Activated naive CD8-positive, alpha-beta T cell treated with anti-CD3 and anti-CD28 coated beads, Interleukin-2, amount 10 ng/mL, durations not matched to agents 7 days and 5 days (primary cell): ENCODE measurements around the gene TAS1R1. TPM values are rescaled to one million over a fixed set of nuclear protein-coding genes. Genes with fewer than 3 reads are reported as not detected.

ENCODE experiments used
- ATAC-seq: fragments of 150-1000 bp; cut with Tn5 transposase; one replicate; pipeline ENCODE4 v1.10.0; 2021; ENCODE audit warnings: low read depth, moderate library complexity
- POLR2A ChIA-PET: fragments of 350-600 bp; sonication (Branson Sonifier 250); formaldehyde crosslinking; loops from one replicate; lab custom pipeline; 2021; ENCODE audit warnings: antibody characterized with exemption; lab: Charles Lee
- DNase-seq: peaks from one replicate; pipeline ENCODE4 v3.0.0; 2021
- H3K27ac Mint-ChIP-seq: one replicate; pipeline ENCODE4 v1.8.0; 2022; ENCODE audit warnings: mild to moderate bottlenecking, mixed read lengths
- H3K27me3 Mint-ChIP-seq: one replicate; pipeline ENCODE4 v1.8.0; 2022; ENCODE audit warnings: mild to moderate bottlenecking, moderate library complexity, mixed read lengths
- H3K36me3 Mint-ChIP-seq: one replicate; pipeline ENCODE4 v1.8.0; 2021; ENCODE audit warnings: mild to moderate bottlenecking, mixed read lengths
- H3K4me1 Mint-ChIP-seq: one replicate; pipeline ENCODE4 v1.8.0; 2021; ENCODE audit warnings: mixed read lengths
- H3K4me3 Mint-ChIP-seq: one replicate; pipeline ENCODE4 v1.8.0; 2022; ENCODE audit warnings: mild to moderate bottlenecking, moderate library complexity, mixed read lengths
- H3K9me3 Mint-ChIP-seq: one replicate; pipeline ENCODE4 v1.8.0; 2021; ENCODE audit warnings: mixed read lengths
- total RNA-seq, 2 experiments: library from RNA; stranded (reverse); gene quantifications; one replicate each; pipeline ENCODE4 v1.2.3, GENCODE V29; 2021

Gene TAS1R1
- total RNA-seq, 2 experiments from 2014 or later: not detected

DNA sequence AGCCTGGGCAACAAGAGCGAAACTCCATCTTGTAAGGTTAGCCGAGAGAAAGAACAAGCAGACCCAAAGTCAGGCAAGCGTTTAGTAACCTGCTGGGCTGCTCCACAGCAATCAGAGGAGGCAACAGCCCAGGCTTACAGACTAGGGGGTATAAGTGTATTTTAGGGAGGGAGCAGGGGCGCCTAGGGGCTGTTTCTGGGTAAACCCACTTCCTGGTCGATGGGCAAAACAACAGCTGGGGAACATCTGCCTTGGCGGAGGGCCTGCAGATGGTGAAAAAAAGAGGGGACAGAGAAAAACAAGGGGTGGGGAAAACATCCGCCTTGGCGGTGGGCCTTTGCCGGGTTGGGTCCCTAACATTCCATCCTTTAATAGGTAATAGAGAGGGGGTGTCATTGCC is 5.2 kb downstream of the TAS1R1 start:
- Mint-ChIP-seq H3K4me1 (peaks cover 5% of the 10 kb centered on the region), H3K36me3 (no peaks in the 10 kb centered on the region), H3K27me3 (peaks cover 2% of the 10 kb centered on the region), H3K9me3 (no peaks in the 10 kb centered on the region), H3K4me3 (no peak overlapping the region), H3K27ac (peak overlapping the region; percentile 27)
- ATAC-seq: no peak
- POLR2A ChIA-PET: no interaction called here
- no peak for DNase-seq

DNA sequence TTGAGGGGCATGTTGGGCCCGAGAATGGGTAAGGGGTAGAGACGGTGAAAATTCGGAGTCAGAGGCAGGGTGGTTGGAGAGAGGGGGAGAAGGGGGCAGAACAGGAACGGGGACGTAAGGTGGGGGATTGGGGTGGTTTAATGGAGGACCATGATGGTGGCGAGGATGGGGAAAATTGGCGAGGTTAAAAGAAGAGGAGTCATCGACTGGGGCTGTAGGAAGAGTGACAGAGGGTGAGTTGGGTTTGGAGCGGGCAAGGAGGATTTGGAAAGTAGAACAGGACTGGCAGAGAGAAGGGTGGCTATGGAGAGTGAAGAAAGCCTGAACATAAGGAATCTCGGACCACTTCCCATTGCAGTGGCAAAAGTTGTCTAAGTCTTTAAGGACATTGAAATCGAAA is 13.9 kb downstream of the TAS1R1 start:
- Mint-ChIP-seq H3K4me3 (no peak overlapping the region), H3K4me1 (peaks cover 17% of the 10 kb centered on the region), H3K36me3 (no peaks in the 10 kb centered on the region), H3K9me3 (peaks cover 2% of the 10 kb centered on the region), H3K27ac (no peak overlapping the region), H3K27me3 (peaks cover 8% of the 10 kb centered on the region)
- POLR2A ChIA-PET: no interaction called here
- DNase-seq: no peak
- no peak for ATAC-seq

DNA sequence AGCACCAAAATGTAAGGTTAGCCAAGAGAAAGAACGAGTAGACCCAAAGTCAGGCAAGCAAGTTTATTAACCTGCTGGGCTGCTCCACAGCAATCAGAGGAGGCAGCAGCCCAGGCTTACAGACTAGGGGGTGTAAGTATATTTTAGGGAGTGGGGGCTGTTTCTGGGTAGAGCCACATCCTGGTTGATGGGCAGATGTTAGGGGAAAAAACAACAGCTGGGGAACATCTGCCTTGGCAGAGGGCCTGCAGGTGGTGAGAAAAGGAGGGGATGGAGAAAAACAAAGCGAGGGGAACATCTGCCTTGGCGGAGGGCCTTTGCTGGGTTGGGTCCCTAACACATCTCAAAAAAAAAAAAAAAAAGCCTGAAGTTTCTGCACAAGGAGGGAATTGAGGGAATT is 15.0 kb downstream of the TAS1R1 start:
- Mint-ChIP-seq H3K9me3 (peaks cover 2% of the 10 kb centered on the region), H3K4me3 (no peak overlapping the region), H3K27me3 (peaks cover 8% of the 10 kb centered on the region), H3K36me3 (no peaks in the 10 kb centered on the region), H3K27ac (no peak overlapping the region), H3K4me1 (peaks cover 17% of the 10 kb centered on the region)
- no peak for DNase-seq
- POLR2A ChIA-PET: interaction anchor here (1.7 kb wide), 1 partner anchor 11 kb away, joined by 6 read pairs; no protein-coding TSS in a partner anchor
- no peak for ATAC-seq

DNA sequence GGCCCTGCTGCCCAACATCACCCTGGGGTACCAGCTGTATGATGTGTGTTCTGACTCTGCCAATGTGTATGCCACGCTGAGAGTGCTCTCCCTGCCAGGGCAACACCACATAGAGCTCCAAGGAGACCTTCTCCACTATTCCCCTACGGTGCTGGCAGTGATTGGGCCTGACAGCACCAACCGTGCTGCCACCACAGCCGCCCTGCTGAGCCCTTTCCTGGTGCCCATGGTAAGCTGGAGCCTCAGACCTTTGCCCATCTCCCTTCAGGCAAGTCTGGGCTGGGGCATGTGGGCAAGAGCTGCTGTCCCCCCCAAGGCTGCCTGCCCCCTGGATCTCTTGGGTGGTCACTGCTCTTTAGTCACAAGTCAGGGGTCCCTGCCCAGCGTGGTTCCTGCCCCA is 15.9 kb downstream of the TAS1R1 start:
- POLR2A ChIA-PET: interaction anchor here (1.2 to 1.7 kb wide), 2 partner anchors 10 to 29 kb away, joined by 3 to 6 read pairs; no protein-coding TSS in a partner anchor
- DNase-seq (no peak), ATAC-seq (no peak)
- Mint-ChIP-seq H3K27ac (no peak overlapping the region), H3K36me3 (no peaks in the 10 kb centered on the region), H3K27me3 (peaks cover 8% of the 10 kb centered on the region), H3K9me3 (peaks cover 2% of the 10 kb centered on the region), H3K4me1 (peaks cover 17% of the 10 kb centered on the region), H3K4me3 (no peak overlapping the region)

DNA sequence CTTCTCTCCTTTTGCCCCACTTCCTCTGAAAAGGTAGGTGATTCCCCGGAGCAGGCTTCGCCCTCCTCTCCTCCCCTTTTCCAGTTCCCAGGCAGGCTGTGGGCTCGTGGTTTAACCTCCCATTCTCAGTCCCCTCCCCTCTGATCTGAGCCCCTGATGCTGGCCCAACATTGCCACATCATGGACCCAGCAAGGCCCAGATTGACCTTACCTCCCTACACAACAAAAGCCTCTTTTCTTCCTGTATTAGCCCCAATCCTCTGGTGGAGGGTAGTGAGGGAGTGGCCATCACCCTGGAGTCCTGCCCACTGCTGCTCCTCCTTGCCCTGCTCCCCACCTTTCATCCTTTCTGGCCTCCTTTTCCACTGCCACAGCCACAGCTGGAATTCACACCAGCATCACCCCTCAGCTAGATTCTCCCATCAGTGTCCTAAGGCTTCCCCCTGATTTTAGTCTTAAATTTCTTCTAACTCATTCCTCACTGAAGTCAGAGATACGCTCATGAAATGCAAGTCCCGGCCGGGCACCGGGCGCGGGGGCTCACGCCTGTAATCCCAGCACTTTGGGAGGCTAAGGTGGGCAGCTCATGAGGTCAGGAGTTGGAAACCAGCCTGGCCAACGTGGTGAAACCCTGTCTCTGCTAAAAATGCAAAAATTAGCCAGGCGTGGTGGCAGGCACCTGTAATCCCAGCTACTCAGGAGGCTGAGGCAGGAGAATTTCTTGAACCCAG is 17.7 kb downstream of the TAS1R1 start:
- POLR2A ChIA-PET: no interaction called here
- Mint-ChIP-seq H3K36me3 (no peaks in the 10 kb centered on the region), H3K4me3 (no peak overlapping the region), H3K4me1 (peaks cover 17% of the 10 kb centered on the region), H3K27ac (peak overlapping the region; percentile 68), H3K27me3 (peaks cover 10% of the 10 kb centered on the region), H3K9me3 (peaks cover 2% of the 10 kb centered on the region)
- DNase-seq (no peak), ATAC-seq (no peak)

DNA sequence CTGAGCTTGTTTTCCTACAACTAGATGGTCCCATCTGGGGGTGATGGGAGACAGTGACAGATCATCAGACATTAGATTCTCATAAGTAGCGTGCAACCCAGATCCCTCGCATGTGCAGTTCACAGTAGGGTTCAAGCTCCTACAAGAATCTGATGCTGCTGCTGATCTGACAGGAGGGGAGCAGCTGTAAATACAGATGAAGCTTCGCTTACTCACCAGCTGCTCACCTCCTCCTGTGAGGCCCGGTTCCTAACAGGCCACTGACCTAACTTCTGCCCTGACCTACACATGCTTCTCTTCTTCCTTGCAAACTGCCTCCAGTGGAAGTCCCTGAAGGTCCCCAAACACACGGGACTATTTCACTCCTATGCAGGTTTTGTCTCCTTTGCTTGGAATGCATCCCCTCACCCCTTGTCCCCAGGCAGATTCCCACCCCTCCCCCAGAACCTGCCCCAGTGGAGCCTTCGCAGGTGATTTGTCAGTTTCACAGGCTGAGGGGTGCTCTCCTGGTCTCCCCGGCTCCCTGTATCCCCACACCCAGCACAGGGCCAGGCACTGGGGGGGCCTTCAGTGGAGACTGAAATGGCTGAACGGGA is 19.0 kb downstream of the TAS1R1 start:
- no peak for ATAC-seq
- no peak for DNase-seq
- no peaks in the 10 kb centered on the region for H3K36me3 Mint-ChIP-seq
- peaks cover 18% of the 10 kb centered on the region for H3K4me1 Mint-ChIP-seq
- H3K9me3 Mint-ChIP-seq: peaks cover 2% of the 10 kb centered on the region
- peaks cover 9% of the 10 kb centered on the region for H3K27me3 Mint-ChIP-seq
- POLR2A ChIA-PET: no interaction called here
- no peak overlapping the region for H3K27ac Mint-ChIP-seq
- no peak overlapping the region for H3K4me3 Mint-ChIP-seq

DNA sequence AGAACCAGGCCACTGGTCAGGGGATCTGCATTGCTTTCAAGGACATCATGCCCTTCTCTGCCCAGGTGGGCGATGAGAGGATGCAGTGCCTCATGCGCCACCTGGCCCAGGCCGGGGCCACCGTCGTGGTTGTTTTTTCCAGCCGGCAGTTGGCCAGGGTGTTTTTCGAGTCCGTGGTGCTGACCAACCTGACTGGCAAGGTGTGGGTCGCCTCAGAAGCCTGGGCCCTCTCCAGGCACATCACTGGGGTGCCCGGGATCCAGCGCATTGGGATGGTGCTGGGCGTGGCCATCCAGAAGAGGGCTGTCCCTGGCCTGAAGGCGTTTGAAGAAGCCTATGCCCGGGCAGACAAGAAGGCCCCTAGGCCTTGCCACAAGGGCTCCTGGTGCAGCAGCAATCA is 19.7 kb downstream of the TAS1R1 start:
- POLR2A ChIA-PET: no interaction called here
- Mint-ChIP-seq H3K9me3 (peaks cover 2% of the 10 kb centered on the region), H3K4me3 (no peak overlapping the region), H3K4me1 (peaks cover 19% of the 10 kb centered on the region), H3K27ac (no peak overlapping the region), H3K27me3 (peaks cover 2% of the 10 kb centered on the region), H3K36me3 (peaks cover under 1% of the 10 kb centered on the region)
- ATAC-seq (no peak), DNase-seq (no peak)

DNA sequence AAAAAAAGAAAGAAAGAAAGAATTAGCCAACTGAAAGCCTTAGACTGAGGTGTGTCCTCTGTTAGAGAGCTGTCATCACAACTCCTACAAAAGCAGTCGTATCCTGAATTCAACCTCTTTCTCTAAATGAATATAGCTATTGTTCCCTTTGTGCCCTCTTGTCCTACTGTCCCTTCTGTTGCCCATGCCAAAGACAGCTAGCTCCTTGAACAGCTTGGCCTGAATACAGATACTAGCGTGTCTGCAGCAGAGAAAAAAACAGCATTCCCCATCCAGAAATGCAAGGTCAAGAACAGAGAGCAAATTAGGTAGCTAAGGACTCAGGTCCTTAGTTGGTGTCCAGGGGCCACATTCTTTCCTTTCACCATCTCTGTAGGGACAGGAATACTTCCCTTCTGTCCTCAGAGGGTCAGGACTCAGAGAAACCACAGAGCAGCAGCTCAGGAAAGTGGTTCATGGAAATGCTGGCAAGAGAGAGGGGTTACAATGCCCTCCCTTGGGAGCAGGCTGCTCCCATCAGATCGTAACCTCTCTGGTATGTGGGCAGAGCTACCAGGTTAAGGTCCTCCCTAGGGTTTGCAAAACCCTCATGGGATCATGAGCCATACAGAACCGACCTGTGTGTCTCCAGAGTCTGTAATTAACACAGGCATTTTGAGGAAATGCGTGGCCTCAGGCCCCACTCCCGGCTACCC is 22.9 kb downstream of the TAS1R1 start:
- Mint-ChIP-seq H3K4me1 (peaks cover 23% of the 10 kb centered on the region), H3K27ac (no peak overlapping the region), H3K4me3 (no peak overlapping the region), H3K9me3 (no peaks in the 10 kb centered on the region), H3K27me3 (peaks cover 2% of the 10 kb centered on the region), H3K36me3 (peaks cover 1% of the 10 kb centered on the region)
- no peak for DNase-seq
- POLR2A ChIA-PET: interaction anchor here (1.5 kb wide), 1 partner anchor 24 kb away, joined by 4 read pairs; the partner anchor contains the start of genes NOL9 and TAS1R1
- no peak for ATAC-seq

DNA sequence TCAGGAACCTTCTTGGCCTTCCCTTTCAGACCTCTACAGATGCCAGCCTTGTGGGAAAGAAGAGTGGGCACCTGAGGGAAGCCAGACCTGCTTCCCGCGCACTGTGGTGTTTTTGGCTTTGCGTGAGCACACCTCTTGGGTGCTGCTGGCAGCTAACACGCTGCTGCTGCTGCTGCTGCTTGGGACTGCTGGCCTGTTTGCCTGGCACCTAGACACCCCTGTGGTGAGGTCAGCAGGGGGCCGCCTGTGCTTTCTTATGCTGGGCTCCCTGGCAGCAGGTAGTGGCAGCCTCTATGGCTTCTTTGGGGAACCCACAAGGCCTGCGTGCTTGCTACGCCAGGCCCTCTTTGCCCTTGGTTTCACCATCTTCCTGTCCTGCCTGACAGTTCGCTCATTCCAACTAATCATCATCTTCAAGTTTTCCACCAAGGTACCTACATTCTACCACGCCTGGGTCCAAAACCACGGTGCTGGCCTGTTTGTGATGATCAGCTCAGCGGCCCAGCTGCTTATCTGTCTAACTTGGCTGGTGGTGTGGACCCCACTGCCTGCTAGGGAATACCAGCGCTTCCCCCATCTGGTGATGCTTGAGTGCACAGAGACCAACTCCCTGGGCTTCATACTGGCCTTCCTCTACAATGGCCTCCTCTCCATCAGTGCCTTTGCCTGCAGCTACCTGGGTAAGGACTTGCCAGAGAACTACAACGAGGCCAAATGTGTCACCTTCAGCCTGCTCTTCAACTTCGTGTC is 23.7 kb downstream of the TAS1R1 start:
- peak overlapping the region; percentile 97 for H3K4me3 Mint-ChIP-seq
- ATAC-seq: no peak
- POLR2A ChIA-PET: interaction anchor here (1.5 to 2.6 kb wide), 3 partner anchors 13 to 25 kb away, joined by 4 to 16 read pairs (median 4); partner anchors contain the start of genes NOL9 and TAS1R1

DNA sequence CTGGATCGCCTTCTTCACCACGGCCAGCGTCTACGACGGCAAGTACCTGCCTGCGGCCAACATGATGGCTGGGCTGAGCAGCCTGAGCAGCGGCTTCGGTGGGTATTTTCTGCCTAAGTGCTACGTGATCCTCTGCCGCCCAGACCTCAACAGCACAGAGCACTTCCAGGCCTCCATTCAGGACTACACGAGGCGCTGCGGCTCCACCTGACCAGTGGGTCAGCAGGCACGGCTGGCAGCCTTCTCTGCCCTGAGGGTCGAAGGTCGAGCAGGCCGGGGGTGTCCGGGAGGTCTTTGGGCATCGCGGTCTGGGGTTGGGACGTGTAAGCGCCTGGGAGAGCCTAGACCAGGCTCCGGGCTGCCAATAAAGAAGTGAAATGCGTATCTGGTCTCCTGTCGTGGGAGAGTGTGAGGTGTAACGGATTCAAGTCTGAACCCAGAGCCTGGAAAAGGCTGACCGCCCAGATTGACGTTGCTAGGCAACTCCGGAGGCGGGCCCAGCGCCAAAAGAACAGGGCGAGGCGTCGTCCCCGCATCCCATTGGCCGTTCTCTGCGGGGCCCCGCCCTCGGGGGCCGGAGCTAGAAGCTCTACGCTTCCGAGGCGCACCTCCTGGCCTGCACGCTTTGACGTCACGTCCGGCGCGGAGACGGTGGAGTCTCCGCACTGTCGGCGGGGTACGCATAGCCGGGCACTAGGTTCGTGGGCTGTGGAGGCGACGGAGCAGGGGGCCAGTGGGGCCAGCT is 24.4 kb downstream of the TAS1R1 start, which contains the start of gene ZBTB48:
Gene ZBTB48 (plus strand): TSS at position 621 of the 745 bp plus-strand sequence. CDS start 616 bp downstream, outside the sequence.
- Mint-ChIP-seq H3K9me3 (no peaks in the 10 kb centered on the region), H3K36me3 (peaks cover 2% of the 10 kb centered on the region), H3K27ac (peak within 1 kb of the TSS; percentile 98), H3K4me3 (peak within 1 kb of the TSS; percentile 97), H3K27me3 (peaks cover 2% of the 10 kb centered on the region), H3K4me1 (peaks cover 24% of the 10 kb centered on the region)
- peak; percentile 98 for ATAC-seq
- DNase-seq: peak; percentile 97
- POLR2A ChIA-PET: interaction anchor here (0.6 to 4.9 kb wide), 11 partner anchors 12 to 88 kb away, joined by 3 to 41 read pairs (median 5); partner anchors contain the start of genes KLHL21, NOL9, PHF13 and PLEKHG5

More for the DNA sequence above, 23.7 kb downstream of the TAS1R1 start:
- H3K27me3 Mint-ChIP-seq: peaks cover 2% of the 10 kb centered on the region
- H3K27ac Mint-ChIP-seq: peak overlapping the region; percentile 98
- H3K9me3 Mint-ChIP-seq: no peaks in the 10 kb centered on the region
- H3K36me3 Mint-ChIP-seq: peaks cover 1% of the 10 kb centered on the region
- no peak for DNase-seq
- H3K4me1 Mint-ChIP-seq: peaks cover 23% of the 10 kb centered on the region

DNA sequence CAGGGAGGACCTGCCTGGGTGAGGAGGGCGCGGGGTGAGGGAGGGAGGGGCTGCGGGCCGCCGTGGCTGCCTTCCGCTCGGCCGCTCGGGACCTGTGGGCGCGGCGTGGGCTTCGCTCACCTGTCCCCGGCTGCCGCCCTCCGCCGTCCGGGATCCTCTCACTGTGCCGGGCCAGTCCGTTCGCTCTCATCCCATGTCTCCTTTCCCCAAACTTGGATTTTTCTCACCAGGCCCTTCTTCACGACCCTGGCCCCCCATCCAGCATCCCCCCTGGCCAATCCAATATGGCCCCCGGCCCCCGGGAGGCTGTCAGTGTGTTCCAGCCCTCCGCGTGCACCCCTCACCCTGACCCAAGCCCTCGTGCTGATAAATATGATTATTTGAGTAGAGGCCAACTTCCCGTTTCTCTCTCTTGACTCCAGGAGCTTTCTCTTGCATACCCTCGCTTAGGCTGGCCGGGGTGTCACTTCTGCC is 25.0 kb downstream of the TAS1R1 start:
- peaks cover 3% of the 10 kb centered on the region for H3K36me3 Mint-ChIP-seq
- peak; percentile 50 for ATAC-seq
- peak overlapping the region; percentile 97 for H3K4me3 Mint-ChIP-seq
- no peak for DNase-seq
- no peaks in the 10 kb centered on the region for H3K9me3 Mint-ChIP-seq
- H3K4me1 Mint-ChIP-seq: peaks cover 25% of the 10 kb centered on the region
- peaks cover 2% of the 10 kb centered on the region for H3K27me3 Mint-ChIP-seq
- POLR2A ChIA-PET: interaction anchor here (0.6 to 4.9 kb wide), 12 partner anchors 9 to 89 kb away, joined by 3 to 41 read pairs (median 6); partner anchors contain the start of genes KLHL21, NOL9, PHF13 and PLEKHG5
- peak overlapping the region; percentile 98 for H3K27ac Mint-ChIP-seq
